ENCODE data around the gene SPATA21.

The SPATA21 gene

DNA sequence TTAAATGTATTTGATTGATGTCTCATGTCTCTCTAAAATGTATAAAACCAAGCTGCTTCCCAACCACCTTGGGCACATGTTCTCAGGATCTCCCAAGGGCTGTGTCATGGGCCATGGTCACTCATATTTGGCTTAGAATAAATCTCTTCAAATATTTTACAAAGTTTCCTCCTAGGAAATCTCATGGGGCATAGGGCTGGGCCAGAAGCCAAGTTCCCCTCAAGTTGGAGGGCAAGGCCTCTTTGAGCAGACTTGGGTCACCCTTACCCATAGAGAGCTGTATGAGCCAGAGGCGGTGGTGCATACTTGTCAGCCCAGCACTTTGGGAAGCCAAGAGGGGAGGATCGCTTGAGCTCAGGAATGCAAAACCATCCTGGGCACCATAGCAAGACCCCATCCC is 82.6 kb downstream of the SPATA21 start:
- DNase-seq (ENCODE audit: low read depth, low spot score) = no peak
- Histone ChIP-seq H3K36me3 (ENCODE audit: insufficient read depth, low read length) (no peaks in the 10 kb centered on the region), H3K9ac (ENCODE audit: insufficient read length) (no peak overlapping the region), H3K4me3 (no peak overlapping the region), H3K9me3 (ENCODE audit: low read depth, low read length) (no peaks in the 10 kb centered on the region), H3K27ac (no peak overlapping the region)
- no peak for TF ChIP-seq EZH2 (IDR thresholded peaks at IDR 0.05)
- TF ChIP-seq POLR2AphosphoS5 (IDR thresholded peaks at IDR 0.05; ENCODE audit: borderline replicate concordance, low read depth, low read length) = no peak
- TF ChIP-seq FOXP2 (optimal IDR thresholded peaks at IDR 0.05; ENCODE audit: control extremely low read depth, extremely low read length, insufficient read depth) = no peak

DNA sequence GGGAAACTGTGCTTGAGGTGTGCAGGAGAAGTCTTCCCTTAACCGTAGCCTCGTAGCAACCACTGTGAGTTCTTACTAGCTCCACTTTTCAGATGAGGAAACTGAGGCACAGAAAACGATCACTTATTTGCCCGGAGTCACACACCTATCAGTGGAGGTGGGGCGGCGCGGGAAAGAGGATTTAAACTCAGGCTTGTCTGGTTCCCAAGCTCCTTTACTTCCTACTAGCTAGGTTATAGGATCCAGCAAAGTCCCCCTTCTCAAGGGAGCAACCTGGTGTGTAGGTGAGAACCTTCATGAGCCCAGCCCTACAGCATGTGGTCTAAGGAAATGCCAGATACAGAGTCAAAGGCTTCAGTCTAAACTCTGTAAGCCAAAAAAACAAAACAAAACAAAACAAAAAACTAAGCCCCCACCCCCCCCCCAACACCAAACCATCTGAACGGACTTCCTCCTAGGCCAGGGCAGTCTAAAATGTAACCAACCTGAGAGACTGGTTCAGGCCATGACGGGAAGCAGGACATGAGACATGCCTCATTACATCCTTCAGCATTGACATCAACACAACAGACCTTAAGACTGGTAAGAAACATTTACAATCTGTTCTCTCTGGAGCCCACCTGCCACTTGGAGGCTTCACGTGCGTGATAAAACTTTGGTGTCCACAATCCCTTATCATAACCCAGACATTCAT is 84.2 kb downstream of the SPATA21 start:
- Histone ChIP-seq H3K9ac (ENCODE audit: insufficient read length) (peak overlapping the region; percentile 94), H3K27ac (peak overlapping the region; percentile 91), H3K9me3 (ENCODE audit: low read depth, low read length) (no peaks in the 10 kb centered on the region), H3K36me3 (ENCODE audit: insufficient read depth, low read length) (no peaks in the 10 kb centered on the region), H3K4me3 (peak overlapping the region; percentile 90)
- DNase-seq (ENCODE audit: low read depth, low spot score) = no peak
- TF ChIP-seq EZH2 (IDR thresholded peaks at IDR 0.05) (no peak), POLR2AphosphoS5 (IDR thresholded peaks at IDR 0.05; ENCODE audit: borderline replicate concordance, low read depth, low read length) (no peak)

DNA sequence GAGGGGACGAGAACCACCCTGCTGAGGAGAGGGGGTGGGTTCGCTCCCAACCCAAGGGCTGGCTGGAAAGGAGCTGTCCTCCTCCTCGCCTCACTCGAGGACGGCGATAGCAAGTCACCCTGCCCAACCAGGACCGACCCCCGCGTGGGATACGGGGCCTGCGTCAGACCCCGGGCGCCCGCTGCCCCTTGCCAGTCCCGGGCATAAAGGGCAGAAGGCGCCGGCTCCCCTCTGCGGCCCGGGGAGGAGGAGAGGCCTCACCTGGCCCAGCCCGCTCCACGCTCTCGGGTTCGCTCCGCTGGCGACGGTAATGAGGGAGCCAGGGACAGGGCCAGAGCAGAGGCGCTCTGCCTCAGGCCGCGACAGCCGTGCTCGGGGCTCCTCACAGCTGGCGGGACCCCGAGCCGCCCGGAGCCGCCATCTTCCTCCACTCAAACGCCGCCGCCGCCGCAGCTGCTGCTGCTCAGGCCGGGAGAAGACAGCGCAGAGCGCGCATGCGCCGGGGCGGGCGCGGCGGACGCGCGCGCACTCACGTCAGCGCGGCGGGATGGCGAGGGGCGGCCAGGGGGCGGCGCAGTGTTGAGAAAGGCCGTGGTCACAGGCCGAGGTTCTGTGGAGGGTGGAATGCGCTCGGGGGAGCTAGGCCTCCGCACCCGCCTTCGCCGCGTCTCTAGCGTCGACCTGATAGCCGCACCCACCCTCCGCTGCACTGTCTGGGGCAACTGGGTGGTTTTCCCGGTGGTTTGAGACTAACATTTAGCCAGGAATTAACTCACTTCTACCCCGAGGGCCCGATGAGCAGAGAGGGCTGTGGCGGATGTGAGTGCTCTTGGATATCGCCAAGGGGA is 85.0 kb downstream of the SPATA21 start, which contains the start of gene FBXO42:
Gene FBXO42 (minus strand): TSS at position 487 of the 848 bp plus-strand sequence. CDS start 37,062 bp downstream, outside the sequence.
- Histone ChIP-seq H3K36me3 (ENCODE audit: insufficient read depth, low read length) (no peaks in the 10 kb centered on the region), H3K9ac (ENCODE audit: insufficient read length) (peak within 1 kb of the TSS; percentile 94), H3K4me3 (peak within 1 kb of the TSS; percentile 90), H3K9me3 (ENCODE audit: low read depth, low read length) (no peaks in the 10 kb centered on the region), H3K27ac (peak within 1 kb of the TSS; percentile 91)
- TF ChIP-seq FOXP2 (optimal IDR thresholded peaks at IDR 0.05; ENCODE audit: control extremely low read depth, extremely low read length, insufficient read depth) = no peak
- no peak for TF ChIP-seq EZH2 (IDR thresholded peaks at IDR 0.05)
- peak; percentile 91 for TF ChIP-seq POLR2AphosphoS5 (IDR thresholded peaks at IDR 0.05; ENCODE audit: borderline replicate concordance, low read depth, low read length)
- peak; percentile 68 for DNase-seq (ENCODE audit: low read depth, low spot score)

DNA sequence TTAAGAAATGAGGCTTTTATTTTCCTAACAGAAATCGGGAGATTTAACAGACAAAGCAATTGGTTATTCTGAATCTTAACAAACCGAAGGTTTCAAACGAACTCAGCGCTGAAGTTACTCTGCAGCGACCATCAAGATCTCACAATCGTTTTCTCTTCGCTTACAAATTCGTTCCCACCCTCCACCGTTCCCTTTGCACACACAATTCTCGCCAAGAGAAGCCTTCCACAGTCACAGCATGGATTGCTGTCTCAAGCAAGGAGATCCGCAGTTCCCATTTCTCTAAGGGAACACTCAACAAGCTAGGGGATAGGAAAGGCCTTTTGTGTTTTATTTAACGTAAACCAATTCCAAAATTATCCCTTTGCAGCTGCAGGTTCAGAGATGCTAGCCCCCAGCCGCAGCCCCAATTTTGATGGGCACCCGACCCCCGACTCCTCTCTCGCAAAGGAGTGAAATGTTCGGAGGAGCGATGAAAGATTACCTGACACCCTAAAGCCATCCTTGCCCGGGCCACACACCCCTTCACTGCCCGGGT is 85.7 kb downstream of the SPATA21 start:
- Histone ChIP-seq H3K36me3 (ENCODE audit: insufficient read depth, low read length) (no peaks in the 10 kb centered on the region), H3K9me3 (ENCODE audit: low read depth, low read length) (no peaks in the 10 kb centered on the region), H3K27ac (peak overlapping the region; percentile 42), H3K4me3 (peak overlapping the region; percentile 90), H3K9ac (ENCODE audit: insufficient read length) (peak overlapping the region; percentile 94)
- no peak for DNase-seq (ENCODE audit: low read depth, low spot score)
- TF ChIP-seq POLR2AphosphoS5 (IDR thresholded peaks at IDR 0.05; ENCODE audit: borderline replicate concordance, low read depth, low read length) (no peak), FOXP2 (optimal IDR thresholded peaks at IDR 0.05; ENCODE audit: control extremely low read depth, extremely low read length, insufficient read depth) (no peak), EZH2 (IDR thresholded peaks at IDR 0.05) (no peak)

DNA sequence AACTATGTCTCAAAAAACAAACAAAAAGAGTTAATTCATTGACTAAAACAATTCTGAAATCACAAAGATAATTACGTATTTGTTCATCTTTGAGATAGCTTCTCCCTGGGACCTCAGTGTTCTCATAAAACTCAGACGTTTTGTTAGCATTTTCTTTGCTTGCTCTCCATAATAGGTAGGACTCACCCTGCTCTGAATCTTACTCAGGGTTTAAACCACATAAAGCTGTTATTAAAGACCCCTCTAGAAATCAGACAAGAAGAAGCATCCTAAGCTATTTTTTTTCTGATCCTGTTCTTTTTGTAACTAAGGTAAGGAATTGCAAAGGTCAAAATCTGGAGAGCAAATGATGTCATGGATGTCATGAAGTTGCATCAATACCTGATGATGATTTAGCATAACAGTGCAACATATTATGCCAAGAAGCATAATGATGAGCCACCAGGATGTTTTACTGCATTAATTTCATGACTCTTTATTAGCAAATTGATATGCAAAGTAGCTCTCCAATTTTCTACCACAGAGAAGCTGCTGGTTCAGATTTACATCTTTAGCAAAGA is 87.3 kb downstream of the SPATA21 start:
- H3K27ac ChIP-seq = no peak overlapping the region
- no peak overlapping the region for H3K9ac ChIP-seq (ENCODE audit: insufficient read length)
- TF ChIP-seq EZH2 (IDR thresholded peaks at IDR 0.05) (no peak), POLR2AphosphoS5 (IDR thresholded peaks at IDR 0.05; ENCODE audit: borderline replicate concordance, low read depth, low read length) (no peak), FOXP2 (optimal IDR thresholded peaks at IDR 0.05; ENCODE audit: control extremely low read depth, extremely low read length, insufficient read depth) (no peak)
- no peak for DNase-seq (ENCODE audit: low read depth, low spot score)
- no peaks in the 10 kb centered on the region for H3K9me3 ChIP-seq (ENCODE audit: low read depth, low read length)
- no peaks in the 10 kb centered on the region for H3K36me3 ChIP-seq (ENCODE audit: insufficient read depth, low read length)
- H3K4me3 ChIP-seq = no peak overlapping the region
